Activated CD4-positive, alpha-beta T cell treated with anti-CD3 and anti-CD28 coated beads for 36 hours (primary cell): ENCODE measurements around the gene P2RY12. TPM values are rescaled to one million over a fixed set of nuclear protein-coding genes. Genes with fewer than 3 reads are reported as not detected.

Experiments
- ATAC-seq: fragments of 200-7000 bp; cut with Tn5 transposase; one replicate; pipeline ENCODE4 v1.10.0; 2021; ENCODE audit warnings: mild to moderate bottlenecking, moderate library complexity
- CTCF ChIA-PET: fragments of 350-600 bp; sonication (Branson Sonifier 250); formaldehyde crosslinking; loops from one replicate; lab custom pipeline; 2021; ENCODE audit warnings: antibody characterized with exemption; lab: Charles Lee
- POLR2A ChIA-PET: fragments of 350-600 bp; sonication (Branson Sonifier 250); formaldehyde crosslinking; loops from one replicate; lab custom pipeline; 2021; ENCODE audit warnings: antibody characterized with exemption, inconsistent platforms; lab: Charles Lee
- DNase-seq: peaks from one replicate; pipeline ENCODE4 v3.0.0-alpha.2; 2020
- H3K27ac Mint-ChIP-seq: one replicate; pipeline ENCODE4 v1.8.0; 2021; ENCODE audit warnings: mixed read lengths
- H3K27me3 Mint-ChIP-seq: one replicate; pipeline ENCODE4 v1.8.0; 2021; ENCODE audit warnings: mixed read lengths
- H3K36me3 Mint-ChIP-seq: one replicate; pipeline ENCODE4 v1.8.0; 2021; ENCODE audit warnings: low read depth, mixed read lengths
- H3K4me1 Mint-ChIP-seq: one replicate; pipeline ENCODE4 v1.8.0; 2021; ENCODE audit warnings: mixed read lengths
- H3K4me3 Mint-ChIP-seq: one replicate; pipeline ENCODE4 v1.8.0; 2021; ENCODE audit warnings: mild to moderate bottlenecking, moderate library complexity, mixed read lengths
- H3K9me3 Mint-ChIP-seq: one replicate; pipeline ENCODE4 v1.8.0; 2021; ENCODE audit warnings: low read depth, mixed read lengths
- intact Hi-C, 2 experiments: fragments of 100-400 bp; cut with DNase I in 1 of 2; cut with micrococcal nuclease in 1 of 2; formaldehyde crosslinking; loops; one replicate each; pipeline versions ENCODE4 v1.14.2 to v1.15.1; 2022 to 2024; cut with DNase I, micrococcal nuclease
- total RNA-seq, 2 experiments: library from RNA; stranded (reverse); gene quantifications; one replicate each; pipeline ENCODE4 v1.2.3, GENCODE V29; 2021

Gene P2RY12
- not detected for total RNA-seq

DNA sequence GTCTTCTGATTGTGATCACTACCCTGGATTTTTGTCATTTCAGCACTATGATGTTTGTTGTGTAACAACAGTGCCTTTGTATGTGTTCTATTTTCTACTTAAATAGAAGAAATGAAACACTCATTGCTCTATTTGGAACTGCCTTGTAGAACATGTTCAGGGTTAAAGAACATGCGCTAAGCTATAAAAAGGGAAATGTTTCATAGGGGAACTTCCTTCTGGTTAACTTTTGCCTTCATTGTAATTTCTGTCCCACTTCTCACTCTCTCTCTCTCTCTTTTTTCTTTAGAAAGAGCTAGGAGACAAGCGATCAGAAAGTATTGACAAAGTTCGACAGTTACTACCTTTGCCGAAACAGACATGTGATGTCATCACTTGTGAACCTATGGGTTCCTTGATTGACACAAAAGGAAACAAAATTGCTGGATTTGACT is at the start of gene P2RY12:
Gene P2RY12 (minus strand): TSS at position 13 of the 434 bp plus-strand sequence. CDS start 45,908 bp downstream, outside the sequence.
- Mint-ChIP-seq H3K4me3 (no peak within 1 kb of the TSS), H3K9me3 (no peaks in the 10 kb centered on the region), H3K36me3 (no peaks in the 10 kb centered on the region), H3K4me1 (peaks cover 3% of the 10 kb centered on the region), H3K27ac (no peak within 1 kb of the TSS), H3K27me3 (no peaks in the 10 kb centered on the region)
- ChIA-PET POLR2A (no interaction called here), CTCF (interaction anchor here (0.8 kb wide), 1 partner anchor 16 kb away, joined by 3 read pairs; no protein-coding TSS in a partner anchor)
- ATAC-seq = no peak
- intact Hi-C loops = no loop called here
- no peak for DNase-seq

DNA sequence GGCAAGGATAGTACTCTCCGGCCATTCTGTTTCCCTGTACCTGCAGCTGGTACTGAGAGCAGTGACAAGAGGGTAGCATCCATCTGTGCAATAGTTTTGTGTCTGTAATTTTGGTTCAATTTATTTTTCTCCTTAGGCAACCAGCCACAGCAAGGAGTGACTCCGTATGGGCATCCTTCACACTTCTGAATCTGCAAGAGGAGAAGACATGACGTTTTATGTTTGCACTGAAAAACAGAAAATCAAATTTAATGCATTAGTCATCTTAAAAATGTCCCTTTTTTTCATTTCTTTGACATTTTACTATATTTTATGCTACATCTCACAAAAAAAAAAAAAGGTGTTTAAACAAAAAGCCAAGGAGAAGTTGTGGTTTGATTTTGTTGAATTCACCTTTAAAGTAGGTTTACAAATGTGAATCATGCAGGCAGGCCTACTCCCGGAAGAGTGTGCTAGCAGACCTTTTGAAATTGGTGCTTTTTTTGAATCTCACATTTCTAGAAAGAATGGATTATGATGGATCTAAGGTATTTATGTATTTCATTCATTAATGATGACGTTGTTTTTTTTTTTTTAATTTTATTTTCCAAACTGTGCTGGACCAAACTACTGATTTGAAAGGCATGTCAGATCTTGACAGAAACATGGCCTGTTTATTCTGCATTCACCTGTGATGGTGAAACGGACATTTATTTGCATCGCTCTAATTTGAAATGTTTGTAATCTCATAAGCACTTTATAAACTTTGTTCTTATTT is 48.2 kb upstream of the P2RY12 start:
- Mint-ChIP-seq H3K36me3 (no peaks in the 10 kb centered on the region), H3K27ac (no peak overlapping the region), H3K4me3 (no peak overlapping the region), H3K27me3 (no peaks in the 10 kb centered on the region), H3K4me1 (no peaks in the 10 kb centered on the region), H3K9me3 (no peaks in the 10 kb centered on the region)
- intact Hi-C loops = no loop called here
- ATAC-seq (no peak), DNase-seq (no peak)
- CTCF ChIA-PET = no interaction called here
- POLR2A ChIA-PET = no interaction called here

DNA sequence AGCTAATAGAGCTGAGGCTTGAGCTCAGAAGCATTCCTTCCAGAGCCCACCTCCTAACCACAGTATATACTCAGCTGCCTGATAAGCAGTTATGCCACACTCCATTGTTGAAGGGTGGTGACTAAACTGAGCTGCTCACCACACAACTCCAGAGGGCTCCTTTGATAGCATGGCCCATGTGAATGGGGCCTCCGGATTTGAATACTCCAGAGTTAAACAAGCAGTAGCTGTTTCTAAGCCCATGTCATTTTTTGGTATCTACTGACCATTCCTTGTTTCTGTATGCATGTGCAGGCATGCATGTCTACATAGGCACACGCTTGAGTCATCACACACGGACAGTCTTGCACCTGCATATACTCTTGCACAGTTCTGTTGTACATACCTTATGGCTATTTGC is 47.4 kb upstream of the P2RY12 start:
- no peaks in the 10 kb centered on the region for H3K9me3 Mint-ChIP-seq
- no peaks in the 10 kb centered on the region for H3K4me1 Mint-ChIP-seq
- CTCF ChIA-PET = no interaction called here

DNA sequence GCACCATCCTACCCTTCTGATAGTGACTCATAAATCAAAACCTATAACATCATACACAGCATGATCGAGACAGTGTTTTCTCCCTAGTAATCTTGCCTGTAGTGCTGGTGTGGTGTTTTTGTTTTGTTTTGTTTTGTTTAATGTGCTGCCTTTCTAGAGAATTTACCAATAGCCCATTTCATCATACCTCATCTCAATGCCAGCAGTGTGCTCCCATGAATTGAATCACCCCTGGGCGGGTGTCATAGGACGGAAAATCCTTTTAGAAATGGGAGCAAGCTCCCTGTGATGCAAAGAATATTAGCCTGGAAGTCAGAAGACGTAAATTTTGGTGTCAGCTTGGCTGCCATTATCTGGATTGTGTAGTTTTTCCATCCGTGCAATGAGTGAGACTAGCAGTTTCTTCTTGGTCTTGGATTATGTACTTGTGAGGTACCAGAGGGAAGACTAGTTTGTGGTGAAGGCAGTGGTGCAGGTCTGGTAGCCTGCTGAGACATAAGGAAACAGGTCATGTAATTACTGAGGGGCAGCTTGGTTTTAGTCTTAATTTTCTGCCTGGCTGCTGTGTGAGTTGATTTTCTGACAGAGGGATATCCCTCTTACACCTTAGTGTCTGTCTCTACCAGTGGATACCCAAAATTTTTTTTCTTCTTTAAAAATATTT is 46.4 kb upstream of the P2RY12 start:
- intact Hi-C loops = no loop called here
- H3K27ac Mint-ChIP-seq = no peak overlapping the region
- H3K4me3 Mint-ChIP-seq = no peak overlapping the region
- H3K9me3 Mint-ChIP-seq = no peaks in the 10 kb centered on the region
- H3K36me3 Mint-ChIP-seq = no peaks in the 10 kb centered on the region
- ChIA-PET CTCF (interaction anchor here (0.6 to 0.8 kb wide), 3 partner anchors 8 to 345 kb away, joined by 3 read pairs; no protein-coding TSS in a partner anchor), POLR2A (interaction anchor here (0.6 kb wide), 1 partner anchor 875 kb away, joined by 3 read pairs; no protein-coding TSS in a partner anchor)
- H3K27me3 Mint-ChIP-seq = no peaks in the 10 kb centered on the region
- DNase-seq (no peak), ATAC-seq (no peak)
- H3K4me1 Mint-ChIP-seq = no peaks in the 10 kb centered on the region

More for the DNA sequence above, 47.4 kb upstream of the P2RY12 start:
- no peak overlapping the region for H3K27ac Mint-ChIP-seq
- intact Hi-C loops = no loop called here
- no peak for DNase-seq
- POLR2A ChIA-PET = no interaction called here
- H3K27me3 Mint-ChIP-seq = no peaks in the 10 kb centered on the region
- no peak overlapping the region for H3K4me3 Mint-ChIP-seq
- ATAC-seq = no peak
- H3K36me3 Mint-ChIP-seq = no peaks in the 10 kb centered on the region

DNA sequence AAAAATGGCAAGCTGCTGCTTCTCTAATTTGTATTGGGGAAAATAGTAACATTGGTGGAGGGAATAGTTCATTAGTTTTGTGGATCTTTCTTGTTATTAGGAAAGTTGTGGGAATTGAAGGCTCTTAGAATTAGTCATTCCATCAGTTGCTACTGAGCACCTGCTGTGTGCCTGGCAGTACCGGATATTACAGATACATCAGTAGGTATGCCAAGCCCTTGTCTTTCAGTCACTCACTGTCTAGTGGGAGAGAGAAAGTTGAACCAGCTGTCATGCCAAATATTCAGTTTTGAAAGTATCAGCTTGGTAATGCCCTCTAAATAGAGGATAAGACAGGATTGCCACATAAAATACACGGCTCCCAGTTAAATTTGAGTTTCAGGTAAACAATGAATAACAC is 43.8 kb upstream of the P2RY12 start:
- no peak overlapping the region for H3K4me3 Mint-ChIP-seq
- H3K27me3 Mint-ChIP-seq = peaks cover 2% of the 10 kb centered on the region
- ChIA-PET POLR2A (no interaction called here), CTCF (no interaction called here)
- no peak for DNase-seq
- intact Hi-C loops = no loop called here
- no peaks in the 10 kb centered on the region for H3K9me3 Mint-ChIP-seq
- H3K4me1 Mint-ChIP-seq = no peaks in the 10 kb centered on the region
- ATAC-seq = no peak
- H3K36me3 Mint-ChIP-seq = no peaks in the 10 kb centered on the region
- no peak overlapping the region for H3K27ac Mint-ChIP-seq

DNA sequence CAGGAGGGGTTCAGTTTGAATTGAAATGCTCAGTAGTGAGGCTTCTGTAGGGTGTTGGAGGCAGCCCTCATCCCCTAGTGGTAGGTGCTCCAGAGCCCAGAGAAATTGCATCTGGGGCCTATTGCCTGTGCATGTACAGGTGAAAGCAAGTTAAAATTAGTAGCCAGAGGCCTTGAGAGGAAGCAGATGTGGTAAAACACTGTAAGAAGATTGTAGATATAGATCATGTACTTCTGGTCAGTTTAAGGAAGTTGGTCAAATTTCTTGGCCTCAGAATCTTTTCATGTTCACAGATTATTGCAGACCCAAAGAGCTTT is 41.7 kb upstream of the P2RY12 start:
- CTCF ChIA-PET = interaction anchor here (0.7 to 1.1 kb wide), 3 partner anchors 12 to 298 kb away, joined by 3 to 7 read pairs (median 3); no protein-coding TSS in a partner anchor
- Mint-ChIP-seq H3K36me3 (no peaks in the 10 kb centered on the region), H3K4me3 (no peak overlapping the region), H3K27ac (no peak overlapping the region), H3K27me3 (peaks cover 2% of the 10 kb centered on the region), H3K9me3 (no peaks in the 10 kb centered on the region), H3K4me1 (no peaks in the 10 kb centered on the region)
- intact Hi-C loops = no loop called here
- no peak for DNase-seq
- POLR2A ChIA-PET = no interaction called here
- ATAC-seq = no peak

DNA sequence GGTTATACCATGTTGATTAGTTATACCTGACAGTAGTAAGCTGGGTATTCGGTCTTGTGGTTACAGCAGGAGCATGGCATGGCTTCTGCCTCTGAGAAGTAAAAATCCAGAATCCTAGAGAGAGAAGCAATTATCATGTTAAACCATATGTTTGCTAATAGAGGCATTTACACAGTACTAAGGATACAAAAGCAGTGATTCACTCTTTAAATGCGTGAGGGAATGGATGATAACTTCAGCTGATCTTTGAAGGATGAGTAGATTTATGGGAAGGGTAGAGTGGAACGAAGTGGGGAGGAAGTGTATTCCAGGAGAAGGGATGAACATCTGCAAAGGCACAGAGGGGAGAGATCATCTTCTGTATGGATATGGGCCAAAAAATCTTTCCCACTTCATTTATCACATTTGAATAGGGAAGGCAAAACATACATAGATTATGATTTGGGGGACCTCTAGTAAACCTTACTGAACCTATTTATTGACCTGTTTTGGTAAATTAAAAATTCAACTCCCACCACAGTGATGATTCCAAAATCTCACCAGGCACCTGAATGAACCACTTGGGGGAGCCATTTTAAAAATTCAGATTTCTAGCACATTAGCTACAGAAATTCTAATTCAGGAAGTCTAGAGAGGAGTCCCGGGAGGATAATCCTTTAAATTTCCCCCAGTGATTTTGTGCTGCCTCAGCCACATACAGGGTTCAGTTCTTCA is 41.2 kb upstream of the P2RY12 start:
- H3K4me3 Mint-ChIP-seq = no peak overlapping the region
- H3K27ac Mint-ChIP-seq = no peak overlapping the region
- no peaks in the 10 kb centered on the region for H3K9me3 Mint-ChIP-seq
- DNase-seq (no peak), ATAC-seq (no peak)
- no peaks in the 10 kb centered on the region for H3K4me1 Mint-ChIP-seq
- H3K36me3 Mint-ChIP-seq = no peaks in the 10 kb centered on the region
- CTCF ChIA-PET = interaction anchor here (0.6 to 1.1 kb wide), 4 partner anchors 12 to 721 kb away, joined by 3 to 7 read pairs (median 3); no protein-coding TSS in a partner anchor
- POLR2A ChIA-PET = no interaction called here
- intact Hi-C loops = no loop called here
- peaks cover 2% of the 10 kb centered on the region for H3K27me3 Mint-ChIP-seq

DNA sequence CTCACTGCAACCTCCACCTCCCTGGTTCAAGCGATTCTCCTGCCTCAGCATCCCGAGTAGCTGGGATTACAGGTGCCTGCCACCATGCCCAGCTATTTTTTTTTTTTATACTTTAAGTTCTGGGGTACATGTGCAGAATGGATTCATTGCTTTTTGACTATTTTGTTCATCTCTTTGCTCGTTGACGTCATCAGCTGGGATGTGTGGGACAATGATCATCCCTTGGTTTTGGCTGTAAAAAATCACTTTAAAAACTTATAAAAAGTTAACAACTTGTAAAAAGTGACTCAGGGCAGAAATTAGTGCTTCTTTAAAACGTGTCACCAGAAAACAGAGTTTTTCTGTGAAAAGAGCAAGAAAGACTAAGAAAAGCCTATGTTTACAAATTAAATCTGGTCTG is 38.5 kb upstream of the P2RY12 start:
- Mint-ChIP-seq H3K27me3 (peaks cover 2% of the 10 kb centered on the region), H3K4me1 (no peaks in the 10 kb centered on the region), H3K27ac (no peak overlapping the region), H3K9me3 (no peaks in the 10 kb centered on the region), H3K4me3 (no peak overlapping the region), H3K36me3 (no peaks in the 10 kb centered on the region)
- ATAC-seq = no peak
- ChIA-PET POLR2A (no interaction called here), CTCF (no interaction called here)
- intact Hi-C loops = no loop called here
- DNase-seq = no peak

DNA sequence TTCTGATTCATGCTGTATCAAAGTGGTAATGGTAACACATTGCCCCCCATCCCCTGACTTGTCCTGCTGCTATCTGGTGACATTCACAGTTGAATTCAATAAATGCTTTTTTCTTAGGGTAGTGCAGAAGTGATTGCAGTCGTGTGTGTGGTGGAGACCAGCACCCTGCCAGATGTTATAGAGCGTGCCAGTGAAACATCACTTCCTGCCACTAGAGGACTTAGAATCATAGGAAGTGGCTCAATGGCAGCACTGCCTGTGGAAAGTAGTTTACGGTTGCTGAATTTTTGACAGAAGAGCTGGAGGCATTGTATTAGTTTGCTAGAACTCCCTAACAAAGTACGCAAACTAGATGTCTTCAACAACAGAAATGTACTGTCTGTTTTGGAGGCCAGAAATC is 37.4 kb upstream of the P2RY12 start:
- H3K4me3 Mint-ChIP-seq = no peak overlapping the region
- ChIA-PET CTCF (interaction anchor here (0.6 to 0.7 kb wide), 2 partner anchors 34 to 144 kb away, joined by 3 read pairs; partner anchors contain the start of gene P2RY14), POLR2A (no interaction called here)
- intact Hi-C loops = no loop called here
- ATAC-seq (no peak), DNase-seq (no peak)
- no peaks in the 10 kb centered on the region for H3K36me3 Mint-ChIP-seq
- H3K27ac Mint-ChIP-seq = no peak overlapping the region
- peaks cover 2% of the 10 kb centered on the region for H3K27me3 Mint-ChIP-seq
- H3K4me1 Mint-ChIP-seq = no peaks in the 10 kb centered on the region
- H3K9me3 Mint-ChIP-seq = no peaks in the 10 kb centered on the region

DNA sequence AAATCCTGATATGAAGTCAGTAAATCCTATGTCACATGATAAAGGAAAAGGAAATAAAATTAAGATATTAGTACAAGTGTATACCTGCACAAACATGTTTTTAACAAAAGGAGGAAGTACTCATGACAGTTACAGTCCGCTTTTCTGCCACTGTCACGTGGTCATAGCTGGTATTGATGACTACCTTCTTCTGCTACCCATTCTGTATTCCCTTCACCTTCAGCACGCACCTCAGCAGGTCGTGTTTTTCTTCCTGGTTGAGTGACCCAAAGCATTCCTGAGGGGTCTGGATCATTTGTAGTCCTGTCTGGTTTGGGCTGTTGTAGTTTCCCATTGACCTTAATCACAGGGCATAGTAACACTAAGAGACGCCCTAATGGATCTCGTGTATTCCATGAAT is 35.3 kb upstream of the P2RY12 start:
- DNase-seq = no peak
- no peak for ATAC-seq
- Mint-ChIP-seq H3K4me3 (no peak overlapping the region), H3K27ac (no peak overlapping the region), H3K4me1 (no peaks in the 10 kb centered on the region), H3K36me3 (no peaks in the 10 kb centered on the region), H3K27me3 (no peaks in the 10 kb centered on the region), H3K9me3 (no peaks in the 10 kb centered on the region)
- ChIA-PET CTCF (no interaction called here), POLR2A (no interaction called here)
- intact Hi-C loops = no loop called here

DNA sequence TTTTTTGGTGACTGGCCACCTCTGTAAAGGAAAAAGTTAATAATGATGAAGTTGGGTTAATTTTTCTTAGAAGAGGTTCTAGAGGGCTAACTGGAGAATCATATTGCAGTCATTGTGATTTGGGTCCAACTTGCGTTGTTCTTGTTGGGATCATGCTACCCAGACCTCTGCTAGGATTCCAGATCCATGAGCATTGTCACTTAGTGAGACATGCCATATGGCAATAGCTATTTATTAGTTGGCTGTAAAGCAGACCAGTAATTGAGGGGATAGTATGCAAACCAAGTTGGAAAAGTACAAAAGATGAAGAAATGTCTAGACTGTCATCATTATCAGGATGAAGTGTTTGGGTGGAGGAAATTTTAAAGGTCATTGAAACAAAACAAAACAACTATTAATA is 30.7 kb upstream of the P2RY12 start:
- H3K36me3 Mint-ChIP-seq = no peaks in the 10 kb centered on the region
- no peak for DNase-seq
- CTCF ChIA-PET = no interaction called here
- no peaks in the 10 kb centered on the region for H3K27me3 Mint-ChIP-seq
- POLR2A ChIA-PET = no interaction called here
- no peak overlapping the region for H3K27ac Mint-ChIP-seq
- H3K9me3 Mint-ChIP-seq = no peaks in the 10 kb centered on the region
- H3K4me3 Mint-ChIP-seq = no peak overlapping the region
- ATAC-seq = no peak
- H3K4me1 Mint-ChIP-seq = no peaks in the 10 kb centered on the region
- intact Hi-C loops = no loop called here
